Liver (tissue), 9 donors: ENCODE measurements around the gene RARG. TPM values are rescaled to one million over a fixed set of nuclear protein-coding genes. Genes with fewer than 3 reads are reported as not detected.
A peak's percentile ranks its signal among the peaks of the same experiment; 100 is the strongest.

Experiments
- DNase-seq: peaks from one replicate; pipeline ENCODE4 v3.0.0-alpha.2; 2017; ENCODE audit warnings: low spot score
- H3K27ac ChIP-seq, 2 donors: one replicate each; pipeline ENCODE4 v1.7.0; 2013; ENCODE audit warnings: inconsistent platforms in 2 of 2, low read length in 2 of 2, control low read depth in 1 of 2, low read depth in 1 of 2, mild to moderate bottlenecking in 1 of 2
- H3K27me3 ChIP-seq, 4 donors: one replicate each; pipeline versions ENCODE4 v1.6.1 to v1.7.0; 2013; ENCODE audit warnings: low read length in 3 of 4, inconsistent platforms in 1 of 4, mild to moderate bottlenecking in 1 of 4, moderate library complexity in 1 of 4; ENCODE audit not compliant: control insufficient read depth in 4 of 4, insufficient read depth in 4 of 4
- H3K36me3 ChIP-seq, 4 donors: one replicate each; pipeline versions ENCODE4 v1.6.1 to v1.7.0; 2013; ENCODE audit warnings: low read length in 3 of 4, mild to moderate bottlenecking in 3 of 4, low read depth in 1 of 4, moderate library complexity in 1 of 4; ENCODE audit not compliant: control insufficient read depth in 4 of 4, insufficient read depth in 3 of 4
- H3K4me1 ChIP-seq, 4 donors: one replicate each; pipeline versions ENCODE4 v1.6.1 to v1.7.0; 2013; ENCODE audit warnings: low read length in 3 of 4, mild to moderate bottlenecking in 3 of 4, moderate library complexity in 1 of 4; ENCODE audit not compliant: control insufficient read depth in 4 of 4, insufficient read depth in 4 of 4
- H3K4me3 ChIP-seq, 3 donors: one replicate each; pipeline versions ENCODE4 v1.6.1 to v1.7.0; 2013; ENCODE audit warnings: low read length in 3 of 3, control low read depth in 1 of 3, low read depth in 1 of 3, mild to moderate bottlenecking in 1 of 3
- H3K9ac ChIP-seq, 2 donors: one replicate each; pipeline ENCODE4 v1.7.0; 2013; ENCODE audit warnings: low read length in 2 of 2, mild to moderate bottlenecking in 2 of 2, moderate library complexity in 2 of 2, control low read depth in 1 of 2, low read depth in 1 of 2
- H3K9me3 ChIP-seq, 4 donors: one replicate each; pipeline versions ENCODE4 v1.6.1 to v1.7.0; 2013; ENCODE audit warnings: low read length in 3 of 4; ENCODE audit not compliant: control insufficient read depth in 4 of 4
- ATF3 ChIP-seq: IDR thresholded peaks from 2 replicates; pipeline ENCODE4 v1.6.1; 2016; ENCODE audit warnings: antibody characterized with exemption
- FOXA1 ChIP-seq: IDR thresholded peaks from 2 replicates; pipeline ENCODE4 v1.6.1; 2016; ENCODE audit warnings: antibody characterized with exemption
- FOXA2 ChIP-seq: IDR thresholded peaks from 2 replicates; pipeline ENCODE4 v1.6.1; 2016; ENCODE audit warnings: antibody characterized with exemption
- HNF4A ChIP-seq, 2 donors: conservative IDR thresholded peaks; 2 replicates each; pipeline ENCODE4 v1.6.1; 2016; ENCODE audit warnings: antibody characterized with exemption in 2 of 2, mild to moderate bottlenecking in 2 of 2
- HNF4G ChIP-seq: IDR thresholded peaks from 2 replicates; pipeline ENCODE4 v1.6.1; 2016; ENCODE audit warnings: antibody characterized with exemption
- JUND ChIP-seq, 2 donors: IDR thresholded peaks; 2 replicates each; pipeline ENCODE4 v1.6.1; 2016; ENCODE audit warnings: antibody characterized with exemption in 2 of 2
- NR2F2 ChIP-seq: IDR thresholded peaks from 2 replicates; pipeline ENCODE4 v1.6.1; 2016; ENCODE audit warnings: antibody characterized with exemption
- RAD21 ChIP-seq, 2 donors: IDR thresholded peaks; 2 replicates each; pipeline ENCODE4 v1.6.1; 2016; ENCODE audit warnings: antibody characterized with exemption in 2 of 2, mild to moderate bottlenecking in 2 of 2
- REST ChIP-seq: IDR thresholded peaks from 2 replicates; pipeline ENCODE4 v1.6.1; 2016; ENCODE audit warnings: antibody characterized with exemption, mild to moderate bottlenecking
- SP1 ChIP-seq: IDR thresholded peaks from 2 replicates; pipeline ENCODE4 v1.6.1; 2018; ENCODE audit warnings: antibody characterized with exemption, mild to moderate bottlenecking
- TAF1 ChIP-seq: conservative IDR thresholded peaks from 2 replicates; pipeline ENCODE4 v1.6.1; 2016; ENCODE audit warnings: antibody characterized with exemption, mild to moderate bottlenecking
- WGBS: extraction: QIAGEN DNeasy Blood & Tissue Kit; methylation state at CpG from one replicate; pipeline ENCODE4 v1.1.7; 2013; 5-methylcytosine and 5-hydroxymethylcytosine counted together
- polyA plus RNA-seq, 2 donors: library from polyadenylated mRNA; stranded (reverse) in 1 of 2; unstranded in 1 of 2; fragments of 200-250 nt in 1 of 2; fragments of >200 nt in 1 of 2; fragmentation: Nextera tagmentation in 1 of 2; extraction: Ambion mirVana in 1 of 2; gene quantifications; one replicate each; pipeline versions ENCODE4 v1.2.1 to v1.2.3, GENCODE V29; 2013 to 2015
- total RNA-seq, 2 donors: library from RNA; depleted of rRNA; stranded (reverse); fragments of >200 nt; gene quantifications; one replicate each; pipeline ENCODE4 v1.2.3, GENCODE V29; 2014
- TF ChIP-seq, protein P1 (sequence below): IDR thresholded peaks from 2 replicates; pipeline ENCODE4 v1.6.1; 2016; ENCODE audit warnings: antibody characterized with exemption
- TF ChIP-seq, protein P2 (sequence below): IDR thresholded peaks from 2 replicates; pipeline ENCODE4 v1.6.1; 2016; ENCODE audit warnings: antibody characterized with exemption
- TF ChIP-seq, protein P3 (sequence below): fragments of 150-350 bp; IDR thresholded peaks from 2 replicates; pipeline ENCODE4 v1.5.1; 2017; ENCODE audit warnings: improper control_type of control experiment, low read depth, low read length; ENCODE audit not compliant: missing input control
- donor health status: healthy.
- donor health status: healthy.
- donor health status: healthy.
- donor health status: healthy.
- donor health status: healthy.

RARG gene
- total and polyA plus RNA-seq, 4 donors = 1.7 to 3.1 (median 2.7) TPM

GRCh38 chr12:53181935-53182334 lies 50.1 kb downstream of the RARG start:
- H3K9ac ChIP-seq = no peak overlapping the region
- 87% methylated on average over 2 of the region's 2 CpGs for WGBS

More at GRCh38 chr12:53181935-53182334, 50.1 kb downstream of the RARG start:
- DNase-seq = no peak
- Histone ChIP-seq H3K27me3 (no peaks in the 10 kb centered on the region), H3K36me3 (peaks cover 0 to 30% (median 20%) of the 10 kb centered on the region in 4 donors), H3K4me3 (peak overlapping the region in 1 of 3 donors; percentile 89), H3K9me3 (no peaks in the 10 kb centered on the region), H3K27ac (no peak overlapping the region), H3K4me1 (peaks cover 8 to 66% (median 52%) of the 10 kb centered on the region in 4 donors)
- TF ChIP-seq REST (no peak), NR2F2 (no peak), TAF1 (no peak), RAD21 (IDR thresholded peaks at IDR 0.05) (no peak), JUND (IDR thresholded peaks at IDR 0.05) (no peak), HNF4A (conservative IDR thresholded peaks at IDR 0.05) (no peak), FOXA2 (no peak), SP1 (no peak), HNF4G (no peak), ATF3 (no peak), FOXA1 (no peak)
- TF ChIP-seq, protein P1, sequence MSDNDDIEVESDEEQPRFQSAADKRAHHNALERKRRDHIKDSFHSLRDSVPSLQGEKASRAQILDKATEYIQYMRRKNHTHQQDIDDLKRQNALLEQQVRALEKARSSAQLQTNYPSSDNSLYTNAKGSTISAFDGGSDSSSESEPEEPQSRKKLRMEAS = no peak
- TF ChIP-seq, protein P2, sequence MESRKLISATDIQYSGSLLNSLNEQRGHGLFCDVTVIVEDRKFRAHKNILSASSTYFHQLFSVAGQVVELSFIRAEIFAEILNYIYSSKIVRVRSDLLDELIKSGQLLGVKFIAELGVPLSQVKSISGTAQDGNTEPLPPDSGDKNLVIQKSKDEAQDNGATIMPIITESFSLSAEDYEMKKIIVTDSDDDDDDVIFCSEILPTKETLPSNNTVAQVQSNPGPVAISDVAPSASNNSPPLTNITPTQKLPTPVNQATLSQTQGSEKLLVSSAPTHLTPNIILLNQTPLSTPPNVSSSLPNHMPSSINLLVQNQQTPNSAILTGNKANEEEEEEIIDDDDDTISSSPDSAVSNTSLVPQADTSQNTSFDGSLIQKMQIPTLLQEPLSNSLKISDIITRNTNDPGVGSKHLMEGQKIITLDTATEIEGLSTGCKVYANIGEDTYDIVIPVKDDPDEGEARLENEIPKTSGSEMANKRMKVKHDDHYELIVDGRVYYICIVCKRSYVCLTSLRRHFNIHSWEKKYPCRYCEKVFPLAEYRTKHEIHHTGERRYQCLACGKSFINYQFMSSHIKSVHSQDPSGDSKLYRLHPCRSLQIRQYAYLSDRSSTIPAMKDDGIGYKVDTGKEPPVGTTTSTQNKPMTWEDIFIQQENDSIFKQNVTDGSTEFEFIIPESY = no peak
- TF ChIP-seq, protein P3, sequence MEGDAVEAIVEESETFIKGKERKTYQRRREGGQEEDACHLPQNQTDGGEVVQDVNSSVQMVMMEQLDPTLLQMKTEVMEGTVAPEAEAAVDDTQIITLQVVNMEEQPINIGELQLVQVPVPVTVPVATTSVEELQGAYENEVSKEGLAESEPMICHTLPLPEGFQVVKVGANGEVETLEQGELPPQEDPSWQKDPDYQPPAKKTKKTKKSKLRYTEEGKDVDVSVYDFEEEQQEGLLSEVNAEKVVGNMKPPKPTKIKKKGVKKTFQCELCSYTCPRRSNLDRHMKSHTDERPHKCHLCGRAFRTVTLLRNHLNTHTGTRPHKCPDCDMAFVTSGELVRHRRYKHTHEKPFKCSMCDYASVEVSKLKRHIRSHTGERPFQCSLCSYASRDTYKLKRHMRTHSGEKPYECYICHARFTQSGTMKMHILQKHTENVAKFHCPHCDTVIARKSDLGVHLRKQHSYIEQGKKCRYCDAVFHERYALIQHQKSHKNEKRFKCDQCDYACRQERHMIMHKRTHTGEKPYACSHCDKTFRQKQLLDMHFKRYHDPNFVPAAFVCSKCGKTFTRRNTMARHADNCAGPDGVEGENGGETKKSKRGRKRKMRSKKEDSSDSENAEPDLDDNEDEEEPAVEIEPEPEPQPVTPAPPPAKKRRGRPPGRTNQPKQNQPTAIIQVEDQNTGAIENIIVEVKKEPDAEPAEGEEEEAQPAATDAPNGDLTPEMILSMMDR = no peak
